ENCODE data around the gene ZNF568.

- TF ChIP-seq, protein P1, sequence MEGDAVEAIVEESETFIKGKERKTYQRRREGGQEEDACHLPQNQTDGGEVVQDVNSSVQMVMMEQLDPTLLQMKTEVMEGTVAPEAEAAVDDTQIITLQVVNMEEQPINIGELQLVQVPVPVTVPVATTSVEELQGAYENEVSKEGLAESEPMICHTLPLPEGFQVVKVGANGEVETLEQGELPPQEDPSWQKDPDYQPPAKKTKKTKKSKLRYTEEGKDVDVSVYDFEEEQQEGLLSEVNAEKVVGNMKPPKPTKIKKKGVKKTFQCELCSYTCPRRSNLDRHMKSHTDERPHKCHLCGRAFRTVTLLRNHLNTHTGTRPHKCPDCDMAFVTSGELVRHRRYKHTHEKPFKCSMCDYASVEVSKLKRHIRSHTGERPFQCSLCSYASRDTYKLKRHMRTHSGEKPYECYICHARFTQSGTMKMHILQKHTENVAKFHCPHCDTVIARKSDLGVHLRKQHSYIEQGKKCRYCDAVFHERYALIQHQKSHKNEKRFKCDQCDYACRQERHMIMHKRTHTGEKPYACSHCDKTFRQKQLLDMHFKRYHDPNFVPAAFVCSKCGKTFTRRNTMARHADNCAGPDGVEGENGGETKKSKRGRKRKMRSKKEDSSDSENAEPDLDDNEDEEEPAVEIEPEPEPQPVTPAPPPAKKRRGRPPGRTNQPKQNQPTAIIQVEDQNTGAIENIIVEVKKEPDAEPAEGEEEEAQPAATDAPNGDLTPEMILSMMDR (IDR thresholded peaks at IDR 0.05) = no peak
- TF ChIP-seq NR3C1 (IDR thresholded peaks at IDR 0.05) (no peak), SMC3 (IDR thresholded peaks at IDR 0.05) (no peak), HDAC2 (IDR thresholded peaks at IDR 0.05) (no peak), MAFK (IDR thresholded peaks at IDR 0.05; ENCODE audit: partially characterized antibody) (no peak), CHD2 (IDR thresholded peaks at IDR 0.05; ENCODE audit: low read length, partially characterized antibody) (no peak), KDM5A (IDR thresholded peaks at IDR 0.05) (no peak), RFX5 (IDR thresholded peaks at IDR 0.05) (no peak), RCOR1 (IDR thresholded peaks at IDR 0.05; ENCODE audit: low read depth, low read length) (no peak)
- TF ChIP-seq, protein P2, sequence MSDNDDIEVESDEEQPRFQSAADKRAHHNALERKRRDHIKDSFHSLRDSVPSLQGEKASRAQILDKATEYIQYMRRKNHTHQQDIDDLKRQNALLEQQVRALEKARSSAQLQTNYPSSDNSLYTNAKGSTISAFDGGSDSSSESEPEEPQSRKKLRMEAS (IDR thresholded peaks at IDR 0.05) = no peak
Measured at GRCh38 chr19:36986131-36986530, 70.0 kb downstream of the ZNF568 start.

All from A549 (cell line).